HepG2 (cell line): ENCODE results near the gene AGRP. TPM values are rescaled to one million over a fixed set of nuclear protein-coding genes. Genes with fewer than 3 reads are reported as not detected.
A peak's percentile ranks its signal among the peaks of the same experiment; 100 is the strongest.

Source experiments
- ARNT2 ChIP-seq: sonication (generic); formaldehyde crosslinking; IDR thresholded peaks from 2 replicates; pipeline ENCODE4 v1.8.0; 2022; ENCODE audit warnings: mild to moderate bottlenecking, low read depth, missing genetic modification reagents, moderate library complexity
- ATF7 ChIP-seq, 2 experiments: fragments of 450-650 bp in 1 of 2; sonication (generic) in 1 of 2; formaldehyde crosslinking in 1 of 2; IDR thresholded peaks; 2 replicates each; pipeline versions ENCODE4 v1.4.0 to v1.6.1; 2016 to 2020; ENCODE audit warnings: antibody characterized with exemption in 1 of 2, mild to moderate bottlenecking in 1 of 2, missing genetic modification reagents in 1 of 2
- CSRNP1 ChIP-seq: sonication (generic); formaldehyde crosslinking; IDR thresholded peaks from 2 replicates; pipeline ENCODE4 v1.8.1; 2023; ENCODE audit warnings: mild to moderate bottlenecking, missing genetic modification reagents
- E2F1 ChIP-seq: sonication (generic); formaldehyde crosslinking; IDR thresholded peaks from 2 replicates; pipeline ENCODE4 v1.5.0; 2020; ENCODE audit warnings: missing genetic modification reagents
- FOSL2 ChIP-seq: sonication (generic); formaldehyde crosslinking; IDR thresholded peaks from 2 replicates; pipeline ENCODE4 v1.4.0; 2020; ENCODE audit warnings: missing genetic modification reagents
- FOXJ3 ChIP-seq: sonication (generic); formaldehyde crosslinking; IDR thresholded peaks from 2 replicates; pipeline ENCODE4 v1.4.0; 2020; ENCODE audit warnings: missing genetic modification reagents, mild to moderate bottlenecking, borderline replicate concordance
- GLMP ChIP-seq: sonication (generic); formaldehyde crosslinking; IDR thresholded peaks from 2 replicates; pipeline ENCODE4 v1.9.0; 2021; ENCODE audit warnings: missing genetic modification reagents, mild to moderate bottlenecking, borderline replicate concordance
- MLLT10 ChIP-seq: sonication (generic); formaldehyde crosslinking; IDR thresholded peaks from 2 replicates; pipeline ENCODE4 v1.4.0; 2020; ENCODE audit warnings: missing genetic modification reagents
- MYC ChIP-seq: sonication (generic); formaldehyde crosslinking; IDR thresholded peaks from 2 replicates; pipeline ENCODE4 v1.9.0; 2021; ENCODE audit warnings: missing genetic modification reagents, borderline replicate concordance
- MZF1 ChIP-seq: sonication (generic); formaldehyde crosslinking; IDR thresholded peaks from 2 replicates; pipeline ENCODE4 v1.8.1; 2023; ENCODE audit warnings: mild to moderate bottlenecking, missing genetic modification reagents, borderline replicate concordance
- POGZ ChIP-seq: sonication (generic); formaldehyde crosslinking; IDR thresholded peaks from 2 replicates; pipeline ENCODE4 v1.4.0; 2020; ENCODE audit warnings: mild to moderate bottlenecking, missing genetic modification reagents
- RCOR2 ChIP-seq: IDR thresholded peaks from 2 replicates; pipeline ENCODE4 v1.6.1; 2016; ENCODE audit warnings: missing biosample characterization, missing genetic modification reagents
- SIX4 ChIP-seq: sonication (generic); formaldehyde crosslinking; IDR thresholded peaks from 2 replicates; pipeline ENCODE4 v1.4.0; 2020; ENCODE audit warnings: missing genetic modification reagents
- ZBTB10 ChIP-seq: sonication (generic); formaldehyde crosslinking; IDR thresholded peaks from 2 replicates; pipeline ENCODE4 v1.4.0; 2020; ENCODE audit warnings: missing genetic modification reagents, borderline replicate concordance
- ZBTB2 ChIP-seq: sonication (generic); formaldehyde crosslinking; IDR thresholded peaks from 2 replicates; pipeline ENCODE4 v1.8.0; 2022; ENCODE audit warnings: low read depth, missing genetic modification reagents
- ZNF383 ChIP-seq: sonication (generic); formaldehyde crosslinking; IDR thresholded peaks from 2 replicates; pipeline ENCODE4 v1.4.0; 2020; ENCODE audit warnings: missing genetic modification reagents, mild to moderate bottlenecking, borderline replicate concordance
- ZNF614 ChIP-seq: IDR thresholded peaks from 2 replicates; pipeline ENCODE4 v1.6.1; 2018; ENCODE audit warnings: missing biosample characterization, missing genetic modification reagents, inconsistent platforms, borderline replicate concordance
- ZNF615 ChIP-seq: sonication (generic); formaldehyde crosslinking; IDR thresholded peaks from 2 replicates; pipeline ENCODE4 v1.5.0; 2020; ENCODE audit warnings: mild to moderate bottlenecking, missing genetic modification reagents, borderline replicate concordance
- ZSCAN21 ChIP-seq: sonication (generic); formaldehyde crosslinking; IDR thresholded peaks from 2 replicates; pipeline ENCODE4 v1.8.0; 2022; ENCODE audit warnings: mild to moderate bottlenecking, missing genetic modification reagents, moderate library complexity, borderline replicate concordance
- polyA plus RNA-seq, 8 experiments: library from polyadenylated mRNA; depleted of rRNA in 3 of 8; stranded (reverse) in 7 of 8; unstranded in 1 of 8; fragments of >200 nt; fragmentation: Illumina TruSeq in 4 of 8; extraction: Trizol in 4 of 8; gene quantifications; 2 replicates each; pipeline versions ENCODE4 v1.2.1 to v1.2.3, GENCODE V29; 2011 to 2016; ENCODE audit warnings: low read depth in 4 of 8, missing spikeins in 1 of 8, mixed read lengths in 1 of 8; ENCODE audit not compliant: insufficient read depth in 1 of 8
- total RNA-seq, 5 experiments: library from RNA; depleted of rRNA; stranded (reverse); fragments of >200 nt; fragmentation: Illumina TruSeq; extraction: Trizol; gene quantifications; 2 replicates each; pipeline ENCODE4 v1.2.3, GENCODE V29; 2016; ENCODE audit warnings: low read depth in 1 of 5

Gene AGRP
- total and polyA plus RNA-seq, 2 of the 13 experiments (the other 11 are each of a cell fraction or from before 2014, with no cell fraction given): not detected

- TF ChIP-seq SIX4 (CRISPR knock-in tag): no peak
- no peak; the same call in 1 of the 2 replicates for TF ChIP-seq ARNT2
- TF ChIP-seq GLMP: no peak
- TF ChIP-seq MZF1 (CRISPR knock-in tag): peak; percentile 95; the same call in 1 of the 2 replicates
- TF ChIP-seq CSRNP1 (CRISPR knock-in tag): peak; percentile 66; the same call in 1 of the 2 replicates
- no peak for TF ChIP-seq ZNF615 (CRISPR knock-in tag)
- peak; percentile 67; the same call in 1 of the 2 replicates for TF ChIP-seq ZSCAN21 (CRISPR knock-in tag)
- no peak; the same call in 1 of the 2 replicates for TF ChIP-seq ZNF383
- TF ChIP-seq ZBTB10 (CRISPR knock-in tag): no peak
- TF ChIP-seq ZBTB2 (CRISPR knock-in tag): no peak
- peak; percentile 58; the same call in 1 of the 2 replicates for TF ChIP-seq MYC (CRISPR knock-in tag)
- no peak for TF ChIP-seq MLLT10 (CRISPR knock-in tag)
- TF ChIP-seq E2F1: peak; percentile 66; the same call in 1 of the 2 replicates
- peak; percentile 75; the same call in 1 of the 2 replicates for TF ChIP-seq ZNF614
- 0 out of 2 replicates have a peak, but pooled peaks have one; percentile 18 for TF ChIP-seq POGZ
- TF ChIP-seq FOXJ3 (CRISPR knock-in tag): no peak; the same call in 1 of the 2 replicates
- TF ChIP-seq RCOR2 (CRISPR knock-in tag): 0 out of 2 replicates have a peak, but pooled peaks have one; percentile 38
- TF ChIP-seq FOSL2 (CRISPR knock-in tag): peak; percentile 58
- no peak for TF ChIP-seq ATF7 (IDR thresholded peaks at IDR 0.05)
- TF ChIP-seq ATF7 (CRISPR knock-in tag; IDR thresholded peaks at IDR 0.05): no peak
Measured at GRCh38 chr16:67521095-67521804, 37.9 kb upstream of the AGRP start (continued).
